IPS DF 6.9 (cell line): ENCODE measurements around the gene LHFPL4.

Source experiments
- DNase-seq: peaks from one replicate; pipeline ENCODE4 v3.0.0-alpha.2; 2013; ENCODE audit warnings: low read depth, low spot score
- H3K27ac ChIP-seq: one replicate; pipeline ENCODE4 v1.5.1; 2013; ENCODE audit warnings: low read length, control low read depth
- H3K27me3 ChIP-seq: 2 replicates; pipeline ENCODE4 v1.6.1; 2013; ENCODE audit warnings: mild to moderate bottlenecking, low read length; ENCODE audit not compliant: control insufficient read depth, insufficient read depth
- H3K36me3 ChIP-seq: 2 replicates; pipeline ENCODE4 v1.6.1; 2013; ENCODE audit warnings: low read length; ENCODE audit not compliant: control insufficient read depth, insufficient read depth
- H3K4me1 ChIP-seq: 2 replicates; pipeline ENCODE4 v1.6.1; 2013; ENCODE audit warnings: low read length; ENCODE audit not compliant: control insufficient read depth, insufficient read depth
- H3K4me3 ChIP-seq: 2 replicates; pipeline ENCODE4 v1.5.1; 2013; ENCODE audit warnings: mild to moderate bottlenecking, low read length
- H3K9me3 ChIP-seq: 2 replicates; pipeline ENCODE4 v1.6.1; 2013; ENCODE audit warnings: low read length, inconsistent platforms; ENCODE audit not compliant: control insufficient read depth, insufficient read depth
- WGBS: extraction: QIAGEN DNeasy Blood & Tissue Kit; methylation state at CpG from one replicate; pipeline ENCODE4 v1.1.7; 2013; ENCODE audit warnings: mixed read lengths, missing lambda C conversion rate; ENCODE audit not compliant: insufficient read length, insufficient coverage; 5-methylcytosine and 5-hydroxymethylcytosine counted together

LHFPL4 gene

GRCh38 chr3:9542182-9542581 is 11.4 kb downstream of the LHFPL4 start:
- no peak for DNase-seq
- Histone ChIP-seq H3K27me3 (no peaks in the 10 kb centered on the region), H3K4me1 (no peaks in the 10 kb centered on the region), H3K4me3 (no peak overlapping the region), H3K36me3 (no peaks in the 10 kb centered on the region), H3K27ac (no peak overlapping the region), H3K9me3 (no peaks in the 10 kb centered on the region)
- WGBS: no CpG with 5 or more reads among the region's 3 CpGs

DNA sequence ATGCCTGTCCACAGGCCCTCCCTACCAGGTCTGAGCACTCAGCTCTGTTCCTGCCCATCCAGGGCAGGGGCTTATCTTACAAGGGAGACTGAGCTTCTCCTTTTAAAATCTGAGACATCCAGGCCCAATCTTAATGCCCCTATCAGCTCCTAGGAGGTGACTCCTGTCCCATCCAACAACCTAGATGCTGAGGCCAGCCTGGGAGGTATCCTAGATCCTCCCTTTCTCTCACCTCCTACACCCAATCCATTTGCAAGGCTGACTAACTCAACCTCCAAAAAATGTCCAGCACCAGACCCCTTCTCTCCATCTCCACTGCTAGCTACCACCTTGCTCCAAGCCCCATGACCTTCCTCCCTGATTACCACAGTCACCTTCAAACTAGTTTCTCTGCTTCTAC is 17.4 kb downstream of the LHFPL4 start:
- Histone ChIP-seq H3K27me3 (no peaks in the 10 kb centered on the region), H3K27ac (no peak overlapping the region), H3K4me3 (no peak overlapping the region), H3K9me3 (no peaks in the 10 kb centered on the region), H3K4me1 (no peaks in the 10 kb centered on the region), H3K36me3 (no peaks in the 10 kb centered on the region)
- DNase-seq: no peak

DNA sequence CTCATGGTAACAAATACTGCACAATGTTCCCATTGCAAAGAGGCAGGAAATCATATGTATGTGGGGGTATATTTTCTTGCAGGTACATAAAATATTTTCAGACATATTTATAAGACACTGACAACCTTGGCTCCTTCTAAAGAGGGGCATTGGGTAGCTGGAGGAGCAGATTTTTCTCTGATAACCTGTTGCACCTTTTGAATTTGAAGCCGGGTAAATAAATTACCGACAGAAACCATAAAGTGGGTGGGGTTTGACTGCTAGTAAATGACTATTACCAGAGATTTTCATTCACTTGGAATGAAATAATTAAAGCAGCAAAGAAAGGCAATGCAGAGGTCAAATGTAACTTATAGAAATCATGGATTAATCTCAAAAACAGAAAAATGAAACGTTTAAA is 19.2 kb downstream of the LHFPL4 start:
- Histone ChIP-seq H3K4me1 (no peaks in the 10 kb centered on the region), H3K36me3 (no peaks in the 10 kb centered on the region), H3K27me3 (no peaks in the 10 kb centered on the region), H3K9me3 (no peaks in the 10 kb centered on the region), H3K27ac (no peak overlapping the region), H3K4me3 (no peak overlapping the region)
- no peak for DNase-seq
- WGBS: no CpG with 5 or more reads among the region's 3 CpGs

GRCh38 chr3:9525078-9525477 is 28.5 kb downstream of the LHFPL4 start:
- no peaks in the 10 kb centered on the region for H3K4me1 ChIP-seq
- no CpG with 5 or more reads among the region's 2 CpGs for WGBS
- H3K4me3 ChIP-seq: no peak overlapping the region
- H3K9me3 ChIP-seq: no peaks in the 10 kb centered on the region
- no peak overlapping the region for H3K27ac ChIP-seq
- H3K27me3 ChIP-seq: no peaks in the 10 kb centered on the region
- no peaks in the 10 kb centered on the region for H3K36me3 ChIP-seq
- no peak for DNase-seq

GRCh38 chr3:9514956-9515355 is 38.7 kb downstream of the LHFPL4 start:
- H3K4me1 ChIP-seq: no peaks in the 10 kb centered on the region
- no CpG with 5 or more reads among the region's 2 CpGs for WGBS
- H3K36me3 ChIP-seq: no peaks in the 10 kb centered on the region

DNA sequence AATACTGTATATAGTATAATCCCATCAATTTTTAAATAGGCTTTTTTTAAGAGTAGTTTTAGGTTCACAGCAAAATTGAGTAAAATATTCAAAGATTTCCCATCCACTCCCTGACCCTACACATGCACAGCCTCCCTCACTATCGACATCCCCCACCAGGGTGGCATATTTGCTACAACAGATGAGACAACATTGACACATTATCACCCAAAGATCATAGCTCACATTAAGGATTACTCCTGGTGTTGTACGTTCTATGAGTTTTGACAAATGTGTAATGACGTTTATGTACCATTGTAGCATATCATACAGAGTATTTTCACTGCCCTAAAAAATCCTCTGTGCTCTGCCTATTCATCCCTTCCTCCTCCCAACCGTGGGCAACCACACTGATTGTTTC is 39.3 kb downstream of the LHFPL4 start:
- WGBS: no CpG with 5 or more reads among the region's 4 CpGs
- Histone ChIP-seq H3K27me3 (no peaks in the 10 kb centered on the region), H3K27ac (no peak overlapping the region)

More at GRCh38 chr3:9514956-9515355, 38.7 kb downstream of the LHFPL4 start:
- H3K9me3 ChIP-seq: no peaks in the 10 kb centered on the region
- no peak for DNase-seq
- H3K27me3 ChIP-seq: no peaks in the 10 kb centered on the region
- no peak overlapping the region for H3K4me3 ChIP-seq
- H3K27ac ChIP-seq: no peak overlapping the region

GRCh38 chr3:9512456-9513045 is 41.1 kb downstream of the LHFPL4 start:
- no peaks in the 10 kb centered on the region for H3K9me3 ChIP-seq
- no CpG with 5 or more reads among the region's 7 CpGs for WGBS
- H3K27me3 ChIP-seq: no peaks in the 10 kb centered on the region
- no peaks in the 10 kb centered on the region for H3K4me1 ChIP-seq
- H3K36me3 ChIP-seq: no peaks in the 10 kb centered on the region
- no peak for DNase-seq
- no peak overlapping the region for H3K27ac ChIP-seq
- no peak overlapping the region for H3K4me3 ChIP-seq

More for the DNA sequence above, 39.3 kb downstream of the LHFPL4 start:
- H3K4me1 ChIP-seq: no peaks in the 10 kb centered on the region
- no peak overlapping the region for H3K4me3 ChIP-seq
- H3K36me3 ChIP-seq: no peaks in the 10 kb centered on the region
- no peaks in the 10 kb centered on the region for H3K9me3 ChIP-seq
- DNase-seq: no peak

GRCh38 chr3:9508781-9509180 is 44.8 kb downstream of the LHFPL4 start:
- no peak for DNase-seq
- H3K9me3 ChIP-seq: no peaks in the 10 kb centered on the region
- H3K36me3 ChIP-seq: no peaks in the 10 kb centered on the region
- H3K4me3 ChIP-seq: no peak overlapping the region
- no CpG with 5 or more reads among the region's 25 CpGs for WGBS
- no peak overlapping the region for H3K27ac ChIP-seq
- H3K27me3 ChIP-seq: no peaks in the 10 kb centered on the region
- no peaks in the 10 kb centered on the region for H3K4me1 ChIP-seq

DNA sequence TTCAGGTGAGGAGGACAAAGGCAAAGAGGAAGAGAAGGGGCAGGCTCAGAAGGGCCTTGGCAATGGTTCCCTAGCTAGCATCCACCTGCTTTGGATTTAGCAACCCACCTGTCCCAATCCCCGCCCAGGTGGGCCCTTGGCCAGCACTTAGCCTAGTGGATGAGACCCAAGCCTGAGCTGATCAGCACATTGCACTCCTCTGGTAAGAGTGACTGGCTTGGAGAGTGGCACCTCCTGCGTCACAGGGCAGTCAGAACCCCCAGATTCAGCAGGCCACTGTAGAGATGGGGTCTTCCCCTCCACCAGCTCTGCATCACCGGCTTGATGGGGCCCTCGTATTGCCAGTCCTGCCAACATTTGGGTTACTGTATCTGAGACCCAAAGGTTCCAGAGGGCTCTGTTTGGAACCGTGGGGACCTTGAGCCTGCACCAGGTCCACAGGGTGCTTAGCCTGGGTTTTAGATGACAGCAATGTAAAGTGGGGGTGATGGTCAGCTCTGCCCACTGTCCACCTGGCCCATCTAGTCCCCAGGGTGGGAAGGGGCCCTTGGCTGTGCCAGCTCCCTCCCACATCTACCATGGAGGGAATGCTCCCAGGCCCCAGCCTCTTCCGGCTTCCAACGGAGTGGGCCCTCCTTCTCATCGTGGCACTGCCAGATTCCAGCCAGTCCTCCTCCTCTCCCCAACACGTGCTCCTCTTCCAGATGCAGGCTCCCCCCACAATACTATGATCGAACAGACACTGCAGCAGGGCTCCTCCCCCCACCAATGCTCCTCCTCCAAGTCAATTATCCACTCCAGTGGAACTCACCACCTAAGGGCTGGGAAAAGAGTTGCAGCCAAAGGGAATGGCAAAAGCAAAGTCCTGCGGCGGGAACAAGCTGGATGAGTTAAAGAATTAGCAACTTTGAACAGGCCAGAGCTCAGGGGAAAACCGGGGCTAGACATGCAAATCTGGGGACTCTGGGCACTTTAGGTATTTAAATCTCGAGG is 45.7 kb downstream of the LHFPL4 start:
- Histone ChIP-seq H3K27ac (no peak overlapping the region), H3K36me3 (no peaks in the 10 kb centered on the region), H3K27me3 (no peaks in the 10 kb centered on the region), H3K9me3 (no peaks in the 10 kb centered on the region), H3K4me1 (no peaks in the 10 kb centered on the region), H3K4me3 (no peak overlapping the region)
- WGBS: no CpG with 5 or more reads among the region's 14 CpGs
- DNase-seq: no peak

- Histone ChIP-seq H3K4me1 (peaks cover 5% of the 10 kb centered on the region), H3K27ac (no peak overlapping the region), H3K4me3 (no peak overlapping the region), H3K36me3 (no peaks in the 10 kb centered on the region), H3K27me3 (no peaks in the 10 kb centered on the region), H3K9me3 (no peaks in the 10 kb centered on the region)
- peak; percentile 92 for DNase-seq
- WGBS: no CpG with 5 or more reads among the region's 4 CpGs
These were observed 50.3 kb downstream of the LHFPL4 start for GRCh38 chr3:9503283-9503682.
